H9 (cell line): ENCODE measurements around the gene KCNAB1. TPM values are rescaled to one million over a fixed set of nuclear protein-coding genes. Genes with fewer than 3 reads are reported as not detected.

Experiments used
- DNase-seq: peaks from one replicate; pipeline ENCODE4 v3.0.0-alpha.2; 2017
- H2AFZ ChIP-seq: one replicate; pipeline ENCODE4 v1.6.1; 2013; ENCODE audit warnings: mild to moderate bottlenecking, low read length, control low read depth, moderate library complexity
- H2AK5ac ChIP-seq: 2 replicates; pipeline ENCODE4 v1.6.1; 2013; ENCODE audit warnings: low read length, control low read depth, mixed read lengths; ENCODE audit not compliant: insufficient read length
- H2BK120ac ChIP-seq: one replicate; pipeline ENCODE4 v1.6.1; 2013; ENCODE audit warnings: low read depth, mild to moderate bottlenecking, low read length, control low read depth, inconsistent platforms; ENCODE audit not compliant: poor library complexity, severe bottlenecking
- H2BK12ac ChIP-seq: 2 replicates; pipeline ENCODE4 v1.6.1; 2013; ENCODE audit warnings: low read length, control low read depth, mixed read lengths, low read depth; ENCODE audit not compliant: insufficient read length
- H2BK15ac ChIP-seq: 2 replicates; pipeline ENCODE4 v1.6.1; 2013; ENCODE audit warnings: low read depth, low read length, control low read depth
- H2BK20ac ChIP-seq: one replicate; pipeline ENCODE4 v1.6.1; 2013; ENCODE audit warnings: low read depth, mild to moderate bottlenecking, low read length, control low read depth, inconsistent platforms; ENCODE audit not compliant: poor library complexity, severe bottlenecking
- H2BK5ac ChIP-seq: 2 replicates; pipeline ENCODE4 v1.6.1; 2013; ENCODE audit warnings: low read length, control low read depth, mixed read lengths; ENCODE audit not compliant: insufficient read length
- H3K14ac ChIP-seq: 2 replicates; pipeline ENCODE4 v1.6.1; 2013; ENCODE audit warnings: low read length, control low read depth; ENCODE audit not compliant: insufficient read depth
- H3K18ac ChIP-seq: 2 replicates; pipeline ENCODE4 v1.6.1; 2013; ENCODE audit warnings: low read depth, mild to moderate bottlenecking, mixed read lengths, low read length, control low read depth; ENCODE audit not compliant: insufficient read length
- H3K23ac ChIP-seq: 2 replicates; pipeline ENCODE4 v1.6.1; 2013; ENCODE audit warnings: low read length, control low read depth, mixed read lengths, low read depth; ENCODE audit not compliant: insufficient read length
- H3K23me2 ChIP-seq: 2 replicates; pipeline ENCODE4 v1.6.1; 2013; ENCODE audit warnings: low read depth, mild to moderate bottlenecking, mixed read lengths, low read length, control low read depth; ENCODE audit not compliant: insufficient read length, poor library complexity, severe bottlenecking
- H3K27ac ChIP-seq: 2 replicates; pipeline ENCODE4 v1.5.1; 2013; ENCODE audit warnings: low read length, control low read depth, mixed read lengths, low read depth; ENCODE audit not compliant: insufficient read length
- H3K27me3 ChIP-seq: 2 replicates; pipeline ENCODE4 v1.6.1; 2013; ENCODE audit warnings: low read length, control low read depth, inconsistent platforms; ENCODE audit not compliant: insufficient read depth
- H3K4ac ChIP-seq: 2 replicates; pipeline ENCODE4 v1.6.1; 2013; ENCODE audit warnings: low read depth, mild to moderate bottlenecking, control low read depth, inconsistent platforms, low read length, moderate library complexity
- H3K4me1 ChIP-seq: 2 replicates; pipeline ENCODE4 v1.6.1; 2013; ENCODE audit warnings: low read length, control low read depth, inconsistent platforms; ENCODE audit not compliant: insufficient read depth
- H3K4me2 ChIP-seq: 2 replicates; pipeline ENCODE4 v1.6.1; 2013; ENCODE audit warnings: low read length, control low read depth, mixed read lengths; ENCODE audit not compliant: insufficient read length, insufficient read depth
- H3K56ac ChIP-seq: 2 replicates; pipeline ENCODE4 v1.6.1; 2013; ENCODE audit warnings: low read depth, mild to moderate bottlenecking, mixed read lengths, low read length, control low read depth; ENCODE audit not compliant: insufficient read length
- H3K79me1 ChIP-seq: 2 replicates; pipeline ENCODE4 v1.6.1; 2013; ENCODE audit warnings: low read depth, mild to moderate bottlenecking, moderate library complexity, low read length, control low read depth, inconsistent platforms; ENCODE audit not compliant: insufficient read depth, poor library complexity, severe bottlenecking
- H3K79me2 ChIP-seq: 2 replicates; pipeline ENCODE4 v1.6.1; 2013; ENCODE audit warnings: low read length, control low read depth, inconsistent platforms; ENCODE audit not compliant: insufficient read depth
- H3K9ac ChIP-seq: 2 replicates; pipeline ENCODE4 v1.6.1; 2013; ENCODE audit warnings: low read length, control low read depth, mixed read lengths; ENCODE audit not compliant: insufficient read length; ENCODE audit errors: extremely low read depth
- H3K9me3 ChIP-seq: one replicate; pipeline ENCODE4 v1.6.1; 2013; ENCODE audit warnings: low read depth, low read length, inconsistent platforms; ENCODE audit not compliant: control insufficient read depth
- H3T11ph ChIP-seq: one replicate; pipeline ENCODE4 v1.6.1; 2013; ENCODE audit warnings: mild to moderate bottlenecking, low read length, control low read depth, inconsistent platforms
- H4K20me1 ChIP-seq: one replicate; pipeline ENCODE4 v1.6.1; 2013; ENCODE audit not compliant: control insufficient read depth, insufficient read length, insufficient read depth
- H4K5ac ChIP-seq: 2 replicates; pipeline ENCODE4 v1.6.1; 2013; ENCODE audit warnings: low read depth, mild to moderate bottlenecking, mixed read lengths, low read length, control low read depth; ENCODE audit not compliant: insufficient read length
- H4K8ac ChIP-seq: replicated peaks from 2 replicates; pipeline ENCODE4 v1.6.1; 2013; ENCODE audit warnings: low read length, control low read depth, mixed read lengths, low read depth; ENCODE audit not compliant: insufficient read length
- H4K91ac ChIP-seq: 2 replicates; pipeline ENCODE4 v1.6.1; 2013; ENCODE audit warnings: low read depth, mild to moderate bottlenecking, moderate library complexity, mixed read lengths, low read length, control low read depth; ENCODE audit not compliant: insufficient read length
- H3K27ac Mint-ChIP-seq, 3 experiments: 2 replicates in 2 of 3; 3 replicates in 1 of 3; pipeline ENCODE4 v1.8.0; 2020 to 2021; ENCODE audit warnings: mixed read lengths in 3 of 3, mild to moderate bottlenecking in 1 of 3, moderate library complexity in 1 of 3
- H3K27me3 Mint-ChIP-seq: 2 replicates; pipeline ENCODE4 v1.8.0; 2021; ENCODE audit warnings: low read depth, mild to moderate bottlenecking, moderate library complexity, mixed read lengths
- H3K36me3 Mint-ChIP-seq, 3 experiments: 2 replicates in 2 of 3; 3 replicates in 1 of 3; pipeline ENCODE4 v1.8.0; 2020 to 2021; ENCODE audit warnings: low read depth in 3 of 3, mixed read lengths in 3 of 3; ENCODE audit not compliant: insufficient read depth in 1 of 3
- H3K4me1 Mint-ChIP-seq, 2 experiments: 2 replicates each; pipeline ENCODE4 v1.8.0; 2020; ENCODE audit warnings: mixed read lengths in 2 of 2
- H3K4me3 Mint-ChIP-seq, 2 experiments: 2 replicates in 1 of 2; 3 replicates in 1 of 2; pipeline ENCODE4 v1.8.0; 2020 to 2021; ENCODE audit warnings: mild to moderate bottlenecking in 2 of 2, mixed read lengths in 2 of 2, moderate library complexity in 1 of 2
- H3K9me3 Mint-ChIP-seq, 2 experiments: 2 replicates in 1 of 2; 3 replicates in 1 of 2; pipeline ENCODE4 v1.8.0; 2020; ENCODE audit warnings: mild to moderate bottlenecking in 2 of 2, mixed read lengths in 2 of 2, moderate library complexity in 1 of 2
- total RNA-seq: library from RNA; stranded (reverse); gene quantifications from 2 replicates; pipeline ENCODE4 v1.2.1, GENCODE V29; 2021
- TF ChIP-seq, protein P1 (sequence below): fragments of 200-600 bp; sonication (generic); conservative IDR thresholded peaks from 3 replicates; pipeline ENCODE4 v1.8.0; 2021; ENCODE audit warnings: antibody characterized with exemption, mild to moderate bottlenecking

Gene KCNAB1
- total RNA-seq, 1 experiment from 2014 or later: 3.7 TPM

DNA sequence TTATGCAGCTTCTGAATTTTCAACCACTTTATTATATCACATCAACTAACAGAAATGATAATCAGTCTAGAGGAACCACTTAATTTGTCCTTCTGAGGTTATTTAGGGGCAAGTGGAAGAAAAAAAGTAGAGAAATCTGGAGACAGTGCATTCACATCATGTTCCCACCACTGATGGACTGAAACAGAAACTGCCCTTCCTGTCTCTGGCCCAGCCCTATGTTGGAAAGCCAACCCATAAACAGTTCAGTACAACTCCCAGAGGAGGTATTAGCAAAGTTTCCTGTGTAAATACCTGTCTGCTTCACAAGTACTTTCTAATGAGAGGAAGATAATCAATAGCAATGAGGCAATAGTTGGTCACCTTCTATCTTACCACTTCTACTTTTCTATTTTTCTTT, 228.7 kb downstream of the KCNAB1 start:
- no peak overlapping the region for H4K8ac ChIP-seq
- no peak overlapping the region for H2BK120ac ChIP-seq
- H3K36me3 Mint-ChIP-seq: no peaks in the 10 kb centered on the region
- H4K5ac ChIP-seq: no peak overlapping the region
- no peaks in the 10 kb centered on the region for H3K23me2 ChIP-seq
- no peaks in the 10 kb centered on the region for H3K79me1 ChIP-seq
- no peak overlapping the region for H3K27ac ChIP-seq
- H3K23ac ChIP-seq: no peak overlapping the region
- H2BK20ac ChIP-seq: no peak overlapping the region
- peaks cover 3% of the 10 kb centered on the region; the same call in 1 of the 2 replicates for H3K4me1 ChIP-seq
- no peak for DNase-seq
- no peak overlapping the region for H2AK5ac ChIP-seq
- no peaks in the 10 kb centered on the region for H3K79me2 ChIP-seq
- no peak overlapping the region for H2BK12ac ChIP-seq
- H3K56ac ChIP-seq: no peak overlapping the region
- no peaks in the 10 kb centered on the region for H3K27me3 ChIP-seq
- no peak overlapping the region for H3K14ac ChIP-seq
- no peaks in the 10 kb centered on the region for H3K27me3 Mint-ChIP-seq
- TF ChIP-seq, protein P1, sequence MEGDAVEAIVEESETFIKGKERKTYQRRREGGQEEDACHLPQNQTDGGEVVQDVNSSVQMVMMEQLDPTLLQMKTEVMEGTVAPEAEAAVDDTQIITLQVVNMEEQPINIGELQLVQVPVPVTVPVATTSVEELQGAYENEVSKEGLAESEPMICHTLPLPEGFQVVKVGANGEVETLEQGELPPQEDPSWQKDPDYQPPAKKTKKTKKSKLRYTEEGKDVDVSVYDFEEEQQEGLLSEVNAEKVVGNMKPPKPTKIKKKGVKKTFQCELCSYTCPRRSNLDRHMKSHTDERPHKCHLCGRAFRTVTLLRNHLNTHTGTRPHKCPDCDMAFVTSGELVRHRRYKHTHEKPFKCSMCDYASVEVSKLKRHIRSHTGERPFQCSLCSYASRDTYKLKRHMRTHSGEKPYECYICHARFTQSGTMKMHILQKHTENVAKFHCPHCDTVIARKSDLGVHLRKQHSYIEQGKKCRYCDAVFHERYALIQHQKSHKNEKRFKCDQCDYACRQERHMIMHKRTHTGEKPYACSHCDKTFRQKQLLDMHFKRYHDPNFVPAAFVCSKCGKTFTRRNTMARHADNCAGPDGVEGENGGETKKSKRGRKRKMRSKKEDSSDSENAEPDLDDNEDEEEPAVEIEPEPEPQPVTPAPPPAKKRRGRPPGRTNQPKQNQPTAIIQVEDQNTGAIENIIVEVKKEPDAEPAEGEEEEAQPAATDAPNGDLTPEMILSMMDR: no peak
- no peak overlapping the region for H4K91ac ChIP-seq
- H3K9ac ChIP-seq: no peak overlapping the region
- H2AFZ ChIP-seq: no peak overlapping the region
- H3K4ac ChIP-seq: no peak overlapping the region
- H2BK5ac ChIP-seq: no peak overlapping the region
- H3K4me3 Mint-ChIP-seq: no peak overlapping the region
- H3K27ac Mint-ChIP-seq: no peak overlapping the region
- H3K4me1 Mint-ChIP-seq: peaks cover 12 to 16% of the 10 kb centered on the region in 2 experiments
- H3K9me3 ChIP-seq: no peaks in the 10 kb centered on the region
- H3K9me3 Mint-ChIP-seq: no peaks in the 10 kb centered on the region
- no peaks in the 10 kb centered on the region for H4K20me1 ChIP-seq
- H3T11ph ChIP-seq: no peak overlapping the region
- no peak overlapping the region for H3K4me2 ChIP-seq
- no peak overlapping the region for H2BK15ac ChIP-seq
- no peak overlapping the region for H3K18ac ChIP-seq
